ENCODE data around the gene ARHGDIG.

DNA sequence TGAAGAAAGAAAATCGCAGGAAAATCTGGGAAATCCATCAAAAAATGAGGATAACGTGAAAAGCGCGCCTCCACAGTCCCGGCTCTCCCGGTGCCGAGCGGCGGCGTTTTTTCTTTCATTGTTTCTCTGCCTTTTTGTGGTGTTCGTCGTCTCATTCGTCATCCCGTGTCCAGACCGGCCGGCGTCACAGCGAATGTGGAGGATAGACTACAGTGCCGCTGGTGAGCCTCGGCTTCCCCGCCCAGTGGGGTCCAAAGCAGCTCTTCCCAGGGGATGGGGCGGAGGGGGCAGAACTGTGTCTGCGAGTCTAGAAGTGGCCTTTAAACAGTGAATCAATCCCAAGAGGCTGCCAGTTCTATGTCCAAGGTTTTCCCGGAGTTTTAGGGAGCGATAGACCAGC is 25.9 kb upstream of the ARHGDIG start:
- TF ChIP-seq, protein P1, sequence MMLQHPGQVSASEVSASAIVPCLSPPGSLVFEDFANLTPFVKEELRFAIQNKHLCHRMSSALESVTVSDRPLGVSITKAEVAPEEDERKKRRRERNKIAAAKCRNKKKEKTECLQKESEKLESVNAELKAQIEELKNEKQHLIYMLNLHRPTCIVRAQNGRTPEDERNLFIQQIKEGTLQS (IDR thresholded peaks at IDR 0.05) = no peak
- TF ChIP-seq, protein P2, sequence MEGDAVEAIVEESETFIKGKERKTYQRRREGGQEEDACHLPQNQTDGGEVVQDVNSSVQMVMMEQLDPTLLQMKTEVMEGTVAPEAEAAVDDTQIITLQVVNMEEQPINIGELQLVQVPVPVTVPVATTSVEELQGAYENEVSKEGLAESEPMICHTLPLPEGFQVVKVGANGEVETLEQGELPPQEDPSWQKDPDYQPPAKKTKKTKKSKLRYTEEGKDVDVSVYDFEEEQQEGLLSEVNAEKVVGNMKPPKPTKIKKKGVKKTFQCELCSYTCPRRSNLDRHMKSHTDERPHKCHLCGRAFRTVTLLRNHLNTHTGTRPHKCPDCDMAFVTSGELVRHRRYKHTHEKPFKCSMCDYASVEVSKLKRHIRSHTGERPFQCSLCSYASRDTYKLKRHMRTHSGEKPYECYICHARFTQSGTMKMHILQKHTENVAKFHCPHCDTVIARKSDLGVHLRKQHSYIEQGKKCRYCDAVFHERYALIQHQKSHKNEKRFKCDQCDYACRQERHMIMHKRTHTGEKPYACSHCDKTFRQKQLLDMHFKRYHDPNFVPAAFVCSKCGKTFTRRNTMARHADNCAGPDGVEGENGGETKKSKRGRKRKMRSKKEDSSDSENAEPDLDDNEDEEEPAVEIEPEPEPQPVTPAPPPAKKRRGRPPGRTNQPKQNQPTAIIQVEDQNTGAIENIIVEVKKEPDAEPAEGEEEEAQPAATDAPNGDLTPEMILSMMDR (IDR thresholded peaks at IDR 0.05; ENCODE audit: low read depth, low read length, missing input control) = no peak
- TF ChIP-seq, protein P3, sequence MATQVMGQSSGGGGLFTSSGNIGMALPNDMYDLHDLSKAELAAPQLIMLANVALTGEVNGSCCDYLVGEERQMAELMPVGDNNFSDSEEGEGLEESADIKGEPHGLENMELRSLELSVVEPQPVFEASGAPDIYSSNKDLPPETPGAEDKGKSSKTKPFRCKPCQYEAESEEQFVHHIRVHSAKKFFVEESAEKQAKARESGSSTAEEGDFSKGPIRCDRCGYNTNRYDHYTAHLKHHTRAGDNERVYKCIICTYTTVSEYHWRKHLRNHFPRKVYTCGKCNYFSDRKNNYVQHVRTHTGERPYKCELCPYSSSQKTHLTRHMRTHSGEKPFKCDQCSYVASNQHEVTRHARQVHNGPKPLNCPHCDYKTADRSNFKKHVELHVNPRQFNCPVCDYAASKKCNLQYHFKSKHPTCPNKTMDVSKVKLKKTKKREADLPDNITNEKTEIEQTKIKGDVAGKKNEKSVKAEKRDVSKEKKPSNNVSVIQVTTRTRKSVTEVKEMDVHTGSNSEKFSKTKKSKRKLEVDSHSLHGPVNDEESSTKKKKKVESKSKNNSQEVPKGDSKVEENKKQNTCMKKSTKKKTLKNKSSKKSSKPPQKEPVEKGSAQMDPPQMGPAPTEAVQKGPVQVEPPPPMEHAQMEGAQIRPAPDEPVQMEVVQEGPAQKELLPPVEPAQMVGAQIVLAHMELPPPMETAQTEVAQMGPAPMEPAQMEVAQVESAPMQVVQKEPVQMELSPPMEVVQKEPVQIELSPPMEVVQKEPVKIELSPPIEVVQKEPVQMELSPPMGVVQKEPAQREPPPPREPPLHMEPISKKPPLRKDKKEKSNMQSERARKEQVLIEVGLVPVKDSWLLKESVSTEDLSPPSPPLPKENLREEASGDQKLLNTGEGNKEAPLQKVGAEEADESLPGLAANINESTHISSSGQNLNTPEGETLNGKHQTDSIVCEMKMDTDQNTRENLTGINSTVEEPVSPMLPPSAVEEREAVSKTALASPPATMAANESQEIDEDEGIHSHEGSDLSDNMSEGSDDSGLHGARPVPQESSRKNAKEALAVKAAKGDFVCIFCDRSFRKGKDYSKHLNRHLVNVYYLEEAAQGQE (IDR thresholded peaks at IDR 0.05) = no peak
- TF ChIP-seq YY1 (IDR thresholded peaks at IDR 0.05) (no peak), GABPA (IDR thresholded peaks at IDR 0.05 in 1 of 2, conservative IDR thresholded peaks at IDR 0.05 in 1 of 2) (no peak), TAF1 (conservative IDR thresholded peaks at IDR 0.05) (no peak), NR2F2 (IDR thresholded peaks at IDR 0.05) (no peak)
- TF ChIP-seq, protein P4, sequence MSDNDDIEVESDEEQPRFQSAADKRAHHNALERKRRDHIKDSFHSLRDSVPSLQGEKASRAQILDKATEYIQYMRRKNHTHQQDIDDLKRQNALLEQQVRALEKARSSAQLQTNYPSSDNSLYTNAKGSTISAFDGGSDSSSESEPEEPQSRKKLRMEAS (IDR thresholded peaks at IDR 0.05) = no peak

Measured in liver (tissue), 3 donors.